HuH-7.5 (cell line): Measurements from ENCODE around the gene ARHGAP44.

Experiments used
- DNase-seq: peaks from one replicate; pipeline ENCODE4 v3.0.0; 2011; ENCODE audit warnings: low spot score

ARHGAP44 gene

GRCh38 chr17:12789481-12790248 is at the start of gene ARHGAP44:
ARHGAP44 (plus strand) TSS chr17:12789498; CDS start chr17:12789839, 341 bp downstream.
- peak; percentile 59 for DNase-seq

GRCh38 chr17:12739500-12739899 is 49.8 kb upstream of the ARHGAP44 start:
- DNase-seq: no peak

GRCh38 chr17:12743046-12743445 is 46.3 kb upstream of the ARHGAP44 start:
- no peak for DNase-seq

- no peak for DNase-seq
Measured at GRCh38 chr17:12744298-12744697, 45.0 kb upstream of the ARHGAP44 start.

- no peak for DNase-seq
Measured at GRCh38 chr17:12744786-12745185, 44.5 kb upstream of the ARHGAP44 start.

- DNase-seq: no peak
Measured at GRCh38 chr17:12745486-12745885, 43.8 kb upstream of the ARHGAP44 start.

- DNase-seq: no peak
Measured at GRCh38 chr17:12756786-12757185, 32.5 kb upstream of the ARHGAP44 start.

GRCh38 chr17:12759090-12759489 is 30.2 kb upstream of the ARHGAP44 start:
- DNase-seq: no peak

GRCh38 chr17:12765548-12765947 is 23.8 kb upstream of the ARHGAP44 start:
- DNase-seq: no peak

GRCh38 chr17:12768255-12768654 is 21.0 kb upstream of the ARHGAP44 start:
- DNase-seq: no peak

- no peak for DNase-seq
Measured at GRCh38 chr17:12769981-12770380, 19.3 kb upstream of the ARHGAP44 start.

- no peak for DNase-seq
Measured at GRCh38 chr17:12773153-12773552, 16.1 kb upstream of the ARHGAP44 start.

GRCh38 chr17:12789075-12789480 is 220 bp upstream of the ARHGAP44 start:
- DNase-seq: no peak

GRCh38 chr17:12790249-12791106 is 1.2 kb downstream of the ARHGAP44 start:
- no peak for DNase-seq

GRCh38 chr17:12794919-12795532 is 5.7 kb downstream of the ARHGAP44 start:
- DNase-seq: no peak

- no peak for DNase-seq
Measured at GRCh38 chr17:12800855-12801365, 11.6 kb downstream of the ARHGAP44 start.

GRCh38 chr17:12806630-12807029 is 17.3 kb downstream of the ARHGAP44 start:
- DNase-seq: no peak

GRCh38 chr17:12808723-12809122 is 19.4 kb downstream of the ARHGAP44 start:
- no peak for DNase-seq

GRCh38 chr17:12812877-12813276 is 23.6 kb downstream of the ARHGAP44 start:
- DNase-seq: no peak

- no peak for DNase-seq
Measured at GRCh38 chr17:12813664-12814063, 24.4 kb downstream of the ARHGAP44 start.

- DNase-seq: no peak
Measured at GRCh38 chr17:12814718-12815117, 25.4 kb downstream of the ARHGAP44 start.

GRCh38 chr17:12815642-12816141 is 26.4 kb downstream of the ARHGAP44 start:
- DNase-seq: no peak
